Measurements from ENCODE around the gene SPAG16.

DNA sequence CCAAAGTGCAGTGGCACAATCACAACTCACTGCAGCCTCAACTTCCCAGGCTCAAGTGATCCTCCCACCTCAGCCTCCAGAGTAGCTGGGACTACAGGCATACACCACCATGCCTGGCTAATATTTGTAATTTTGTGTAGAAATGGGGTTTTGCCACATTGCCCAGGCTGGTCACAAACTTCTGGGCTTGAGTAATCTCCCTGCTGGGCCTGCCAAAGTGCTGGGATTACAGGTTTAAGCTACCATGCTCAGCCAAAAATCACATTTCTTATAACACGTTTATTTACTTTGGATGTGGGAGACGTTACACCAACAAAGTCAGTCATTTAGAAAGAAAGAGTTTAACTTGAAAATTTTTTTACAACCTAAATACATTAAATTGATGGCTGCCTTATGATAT is 917.6 kb downstream of the SPAG16 start:
- no peak for TF ChIP-seq TAF1 (IDR thresholded peaks at IDR 0.05; ENCODE audit: borderline replicate concordance, insufficient read depth, low read length)
- no peak for TF ChIP-seq POLR2AphosphoS5 (IDR thresholded peaks at IDR 0.05; ENCODE audit: low read depth, low read length)
- TF ChIP-seq, protein P1, sequence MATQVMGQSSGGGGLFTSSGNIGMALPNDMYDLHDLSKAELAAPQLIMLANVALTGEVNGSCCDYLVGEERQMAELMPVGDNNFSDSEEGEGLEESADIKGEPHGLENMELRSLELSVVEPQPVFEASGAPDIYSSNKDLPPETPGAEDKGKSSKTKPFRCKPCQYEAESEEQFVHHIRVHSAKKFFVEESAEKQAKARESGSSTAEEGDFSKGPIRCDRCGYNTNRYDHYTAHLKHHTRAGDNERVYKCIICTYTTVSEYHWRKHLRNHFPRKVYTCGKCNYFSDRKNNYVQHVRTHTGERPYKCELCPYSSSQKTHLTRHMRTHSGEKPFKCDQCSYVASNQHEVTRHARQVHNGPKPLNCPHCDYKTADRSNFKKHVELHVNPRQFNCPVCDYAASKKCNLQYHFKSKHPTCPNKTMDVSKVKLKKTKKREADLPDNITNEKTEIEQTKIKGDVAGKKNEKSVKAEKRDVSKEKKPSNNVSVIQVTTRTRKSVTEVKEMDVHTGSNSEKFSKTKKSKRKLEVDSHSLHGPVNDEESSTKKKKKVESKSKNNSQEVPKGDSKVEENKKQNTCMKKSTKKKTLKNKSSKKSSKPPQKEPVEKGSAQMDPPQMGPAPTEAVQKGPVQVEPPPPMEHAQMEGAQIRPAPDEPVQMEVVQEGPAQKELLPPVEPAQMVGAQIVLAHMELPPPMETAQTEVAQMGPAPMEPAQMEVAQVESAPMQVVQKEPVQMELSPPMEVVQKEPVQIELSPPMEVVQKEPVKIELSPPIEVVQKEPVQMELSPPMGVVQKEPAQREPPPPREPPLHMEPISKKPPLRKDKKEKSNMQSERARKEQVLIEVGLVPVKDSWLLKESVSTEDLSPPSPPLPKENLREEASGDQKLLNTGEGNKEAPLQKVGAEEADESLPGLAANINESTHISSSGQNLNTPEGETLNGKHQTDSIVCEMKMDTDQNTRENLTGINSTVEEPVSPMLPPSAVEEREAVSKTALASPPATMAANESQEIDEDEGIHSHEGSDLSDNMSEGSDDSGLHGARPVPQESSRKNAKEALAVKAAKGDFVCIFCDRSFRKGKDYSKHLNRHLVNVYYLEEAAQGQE (IDR thresholded peaks at IDR 0.05; ENCODE audit: insufficient read depth in 1 of 2, low read depth in 2 of 2, low read length in 2 of 2), result no peak
- TF ChIP-seq FOXP2 (optimal IDR thresholded peaks at IDR 0.05; ENCODE audit: borderline replicate concordance, extremely low read depth, extremely low read length, insufficient read depth), result no peak
